ENCODE results near the gene TRAK2. TPM values are rescaled to one million over a fixed set of nuclear protein-coding genes. Genes with fewer than 3 reads are reported as not detected.
"Not testable (repeated sequence)": the region's sequence is repeated elsewhere in the genome, so short reads cannot be mapped to it uniquely, and the experiment has no call there.

Gene TRAK2
- total and polyA plus RNA-seq, 8 donors, result 8.9 to 33.6 (median 18.4) TPM

GRCh38 chr2:201444746-201445465 is 6.4 kb downstream of the TRAK2 start:
- Histone ChIP-seq H3K4me3 (no peak overlapping the region), H3K27ac (no peak overlapping the region), H3K9me3 (no peaks in the 10 kb centered on the region), H3K27me3 (no peaks in the 10 kb centered on the region), H3K36me3 (no peaks in the 10 kb centered on the region), H3K4me1 (peaks cover 18 to 27% (median 23%) of the 10 kb centered on the region in 3 donors)
- no peak for TF ChIP-seq CTCF (IDR thresholded peaks at IDR 0.05)
- DNase-seq (no peak), FAIRE-seq (no peak), ATAC-seq (no peak)
- intact Hi-C loops (cut with DNase I), result no loop called here
- WGBS, 2 donors, result 16 to 17% methylated on average over 3 of the region's 3 CpGs

GRCh38 chr2:201441409-201441808 is 9.8 kb downstream of the TRAK2 start:
- FAIRE-seq, result no peak
- 88 to 99% methylated on average over 7 of the region's 7 CpGs for WGBS, 2 donors

GRCh38 chr2:201440182-201440581 is 11.1 kb downstream of the TRAK2 start:
- FAIRE-seq (peak; percentile 79), DNase-seq (peak in 3 of 6 donors; percentile 71 to 79 (median 73)), ATAC-seq (peak; percentile 91 to 97 (median 96))
- H3K4me1 ChIP-seq, result peaks cover 18 to 32% (median 24%) of the 10 kb centered on the region in 3 donors
- peak overlapping the region in 2 of 4 donors; percentile 1 to 35 for H3K27ac ChIP-seq
- no peak overlapping the region for H3K4me3 ChIP-seq
- H3K27me3 ChIP-seq, result no peaks in the 10 kb centered on the region
- H3K36me3 ChIP-seq, result no peaks in the 10 kb centered on the region
- intact Hi-C loops (cut with DNase I), result no loop called here
- TF ChIP-seq CTCF (IDR thresholded peaks at IDR 0.05), result no peak
- H3K9me3 ChIP-seq, result no peaks in the 10 kb centered on the region
- 6 to 7% methylated on average over 1 of the region's 1 CpG for WGBS, 2 donors

More at GRCh38 chr2:201441409-201441808, 9.8 kb downstream of the TRAK2 start:
- DNase-seq (no peak), ATAC-seq (no peak)
- Histone ChIP-seq H3K27me3 (no peaks in the 10 kb centered on the region), H3K9me3 (no peaks in the 10 kb centered on the region), H3K4me3 (no peak overlapping the region), H3K4me1 (peaks cover 21 to 35% (median 29%) of the 10 kb centered on the region in 3 donors), H3K27ac (no peak overlapping the region), H3K36me3 (no peaks in the 10 kb centered on the region)
- no peak for TF ChIP-seq CTCF (IDR thresholded peaks at IDR 0.05)
- intact Hi-C loops (cut with DNase I), result no loop called here

GRCh38 chr2:201439336-201439922 is 11.8 kb downstream of the TRAK2 start:
- H3K9me3 ChIP-seq; H3K4me3 ChIP-seq; H3K27me3 ChIP-seq; intact Hi-C loops (cut with DNase I); DNase-seq; ATAC-seq; H3K36me3 ChIP-seq; FAIRE-seq; H3K27ac ChIP-seq: not testable (repeated sequence)
- peaks cover 18 to 26% (median 18%) of the 10 kb centered on the region in 3 donors for H3K4me1 ChIP-seq
- 100% methylated on average over 1 of the region's 3 CpGs for WGBS, 2 donors

- ATAC-seq (no peak), FAIRE-seq (no peak), DNase-seq (no peak)
- 97 to 98% methylated on average over 2 of the region's 2 CpGs for WGBS, 2 donors
- Histone ChIP-seq H3K9me3 (no peaks in the 10 kb centered on the region), H3K36me3 (no peaks in the 10 kb centered on the region), H3K27ac (no peak overlapping the region), H3K27me3 (no peaks in the 10 kb centered on the region), H3K4me3 (no peak overlapping the region), H3K4me1 (peaks cover 24 to 44% (median 26%) of the 10 kb centered on the region in 3 donors)
- no peak for TF ChIP-seq CTCF (IDR thresholded peaks at IDR 0.05)
- intact Hi-C loops (cut with DNase I), result no loop called here
Observed at GRCh38 chr2:201436141-201436540, 15.1 kb downstream of the TRAK2 start.
